ENCODE results near the gene MAPK8. TPM values are rescaled to one million over a fixed set of nuclear protein-coding genes. Genes with fewer than 3 reads are reported as not detected.

Gene MAPK8
- total and polyA plus RNA-seq, 9 of the 15 experiments (the other 6 are each of a cell fraction or from before 2014, with no cell fraction given), result 6.4 to 159 (median 71.0) TPM

DNA sequence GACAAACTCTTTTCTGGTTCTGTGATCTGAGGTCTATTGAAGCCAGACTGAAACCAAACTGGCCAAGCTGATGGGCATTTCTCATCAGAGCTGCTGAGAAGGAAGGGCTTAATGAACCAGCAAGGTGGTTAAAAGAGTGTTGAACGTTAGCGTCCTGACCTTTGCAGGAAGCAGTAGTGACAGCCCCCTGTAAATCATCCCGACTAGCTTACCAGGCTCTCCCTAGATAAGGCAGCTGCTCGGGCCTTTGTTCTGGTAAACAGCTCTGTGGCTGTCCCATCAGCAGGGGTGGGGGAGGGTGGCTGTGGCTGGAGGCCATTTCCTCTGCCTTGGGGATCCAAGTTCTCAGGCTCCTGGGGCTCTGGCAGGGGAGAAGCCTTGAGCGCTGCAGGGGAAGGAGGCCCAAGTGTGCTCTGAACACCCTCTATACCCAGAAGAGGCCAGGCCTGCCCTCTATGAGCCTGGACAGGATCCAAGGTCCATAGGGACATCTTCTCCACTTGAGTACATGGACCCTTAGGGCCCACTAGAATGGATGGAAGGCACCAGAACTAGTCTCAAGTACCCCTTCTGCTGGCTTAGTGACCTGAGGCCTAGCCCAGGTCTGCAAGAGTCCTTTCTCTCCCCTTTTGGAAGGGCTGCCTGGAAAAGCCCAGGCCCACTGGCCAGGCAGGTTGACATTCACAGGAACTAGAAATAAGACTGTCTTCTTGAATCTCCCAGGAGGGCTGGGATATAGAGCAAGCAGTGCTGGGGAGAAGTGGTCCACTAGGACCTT is 163.8 kb downstream of the MAPK8 start (continued):
- TF ChIP-seq PHTF2 (CRISPR knock-in tag; IDR thresholded peaks at IDR 0.05), result 0 out of 2 replicates have a peak, but pooled peaks have one; percentile 40
- no peak for TF ChIP-seq POLR3A (IDR thresholded peaks at IDR 0.05; ENCODE audit: borderline replicate concordance, extremely low read depth, insufficient read depth, insufficient read length)
- TF ChIP-seq, protein P1, sequence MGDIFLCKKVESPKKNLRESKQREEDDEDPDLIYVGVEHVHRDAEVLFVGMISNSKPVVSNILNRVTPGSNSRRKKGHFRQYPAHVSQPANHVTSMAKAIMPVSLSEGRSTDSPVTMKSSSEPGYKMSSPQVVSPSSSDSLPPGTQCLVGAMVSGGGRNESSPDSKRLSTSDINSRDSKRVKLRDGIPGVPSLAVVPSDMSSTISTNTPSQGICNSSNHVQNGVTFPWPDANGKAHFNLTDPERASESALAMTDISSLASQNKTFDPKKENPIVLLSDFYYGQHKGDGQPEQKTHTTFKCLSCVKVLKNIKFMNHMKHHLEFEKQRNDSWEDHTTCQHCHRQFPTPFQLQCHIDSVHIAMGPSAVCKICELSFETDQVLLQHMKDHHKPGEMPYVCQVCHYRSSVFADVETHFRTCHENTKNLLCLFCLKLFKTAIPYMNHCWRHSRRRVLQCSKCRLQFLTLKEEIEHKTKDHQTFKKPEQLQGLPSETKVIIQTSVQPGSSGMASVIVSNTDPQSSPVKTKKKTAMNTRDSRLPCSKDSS (IDR thresholded peaks at IDR 0.05; ENCODE audit: low read depth, partially characterized antibody), result no peak
- TF ChIP-seq NR2C1 (IDR thresholded peaks at IDR 0.05), result peak; percentile 92
- TF ChIP-seq NR2C1 (tag; IDR thresholded peaks at IDR 0.05), result peak; percentile 95
- TF ChIP-seq, protein P2, sequence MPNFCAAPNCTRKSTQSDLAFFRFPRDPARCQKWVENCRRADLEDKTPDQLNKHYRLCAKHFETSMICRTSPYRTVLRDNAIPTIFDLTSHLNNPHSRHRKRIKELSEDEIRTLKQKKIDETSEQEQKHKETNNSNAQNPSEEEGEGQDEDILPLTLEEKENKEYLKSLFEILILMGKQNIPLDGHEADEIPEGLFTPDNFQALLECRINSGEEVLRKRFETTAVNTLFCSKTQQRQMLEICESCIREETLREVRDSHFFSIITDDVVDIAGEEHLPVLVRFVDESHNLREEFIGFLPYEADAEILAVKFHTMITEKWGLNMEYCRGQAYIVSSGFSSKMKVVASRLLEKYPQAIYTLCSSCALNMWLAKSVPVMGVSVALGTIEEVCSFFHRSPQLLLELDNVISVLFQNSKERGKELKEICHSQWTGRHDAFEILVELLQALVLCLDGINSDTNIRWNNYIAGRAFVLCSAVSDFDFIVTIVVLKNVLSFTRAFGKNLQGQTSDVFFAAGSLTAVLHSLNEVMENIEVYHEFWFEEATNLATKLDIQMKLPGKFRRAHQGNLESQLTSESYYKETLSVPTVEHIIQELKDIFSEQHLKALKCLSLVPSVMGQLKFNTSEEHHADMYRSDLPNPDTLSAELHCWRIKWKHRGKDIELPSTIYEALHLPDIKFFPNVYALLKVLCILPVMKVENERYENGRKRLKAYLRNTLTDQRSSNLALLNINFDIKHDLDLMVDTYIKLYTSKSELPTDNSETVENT (CRISPR knock-in tag; IDR thresholded peaks at IDR 0.05), result peak; percentile 11; the same call in 1 of the 2 replicates
- peak; percentile 95 for TF ChIP-seq ZNF583 (CRISPR knock-in tag; IDR thresholded peaks at IDR 0.05)
- TF ChIP-seq, protein P3, sequence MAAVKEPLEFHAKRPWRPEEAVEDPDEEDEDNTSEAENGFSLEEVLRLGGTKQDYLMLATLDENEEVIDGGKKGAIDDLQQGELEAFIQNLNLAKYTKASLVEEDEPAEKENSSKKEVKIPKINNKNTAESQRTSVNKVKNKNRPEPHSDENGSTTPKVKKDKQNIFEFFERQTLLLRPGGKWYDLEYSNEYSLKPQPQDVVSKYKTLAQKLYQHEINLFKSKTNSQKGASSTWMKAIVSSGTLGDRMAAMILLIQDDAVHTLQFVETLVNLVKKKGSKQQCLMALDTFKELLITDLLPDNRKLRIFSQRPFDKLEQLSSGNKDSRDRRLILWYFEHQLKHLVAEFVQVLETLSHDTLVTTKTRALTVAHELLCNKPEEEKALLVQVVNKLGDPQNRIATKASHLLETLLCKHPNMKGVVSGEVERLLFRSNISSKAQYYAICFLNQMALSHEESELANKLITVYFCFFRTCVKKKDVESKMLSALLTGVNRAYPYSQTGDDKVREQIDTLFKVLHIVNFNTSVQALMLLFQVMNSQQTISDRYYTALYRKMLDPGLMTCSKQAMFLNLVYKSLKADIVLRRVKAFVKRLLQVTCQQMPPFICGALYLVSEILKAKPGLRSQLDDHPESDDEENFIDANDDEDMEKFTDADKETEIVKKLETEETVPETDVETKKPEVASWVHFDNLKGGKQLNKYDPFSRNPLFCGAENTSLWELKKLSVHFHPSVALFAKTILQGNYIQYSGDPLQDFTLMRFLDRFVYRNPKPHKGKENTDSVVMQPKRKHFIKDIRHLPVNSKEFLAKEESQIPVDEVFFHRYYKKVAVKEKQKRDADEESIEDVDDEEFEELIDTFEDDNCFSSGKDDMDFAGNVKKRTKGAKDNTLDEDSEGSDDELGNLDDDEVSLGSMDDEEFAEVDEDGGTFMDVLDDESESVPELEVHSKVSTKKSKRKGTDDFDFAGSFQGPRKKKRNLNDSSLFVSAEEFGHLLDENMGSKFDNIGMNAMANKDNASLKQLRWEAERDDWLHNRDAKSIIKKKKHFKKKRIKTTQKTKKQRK (IDR thresholded peaks at IDR 0.05; ENCODE audit: borderline replicate concordance, low read depth, low read length), result no peak
- no peak for TF ChIP-seq CHD4 (IDR thresholded peaks at IDR 0.05; ENCODE audit: insufficient read depth, insufficient replicate concordance, low read depth, low read length, poor library complexity, severe bottlenecking)
- peak; percentile 71; the same call in 1 of the 2 replicates for TF ChIP-seq ZNF586 (CRISPR knock-in tag; conservative IDR thresholded peaks at IDR 0.05)
- TF ChIP-seq ZNF324 (CRISPR knock-in tag; IDR thresholded peaks at IDR 0.05), result peak; percentile 52
- peak; percentile 39; the same call in 1 of the 2 replicates for TF ChIP-seq JUNB (CRISPR knock-in tag; conservative IDR thresholded peaks at IDR 0.05)
- TF ChIP-seq RBM15 (IDR thresholded peaks at IDR 0.05; ENCODE audit: insufficient read depth, low read length), result no peak
- TF ChIP-seq RUNX1 (IDR thresholded peaks at IDR 0.05; ENCODE audit: low read depth), result peak; percentile 62; the same call in 1 of the 2 replicates
- peak; percentile 75 for TF ChIP-seq ZBTB7A (IDR thresholded peaks at IDR 0.05; ENCODE audit: borderline replicate concordance, control insufficient read depth, low read depth, low read length)
- no peak for TF ChIP-seq PTBP1 (IDR thresholded peaks at IDR 0.05; ENCODE audit: low read depth, low read length)
- no peak for TF ChIP-seq CHD1 (IDR thresholded peaks at IDR 0.05; ENCODE audit: low read length)
- peak; percentile 12; the same call in 1 of the 2 replicates for TF ChIP-seq ZSCAN29 (IDR thresholded peaks at IDR 0.05)
- TF ChIP-seq, protein P4, sequence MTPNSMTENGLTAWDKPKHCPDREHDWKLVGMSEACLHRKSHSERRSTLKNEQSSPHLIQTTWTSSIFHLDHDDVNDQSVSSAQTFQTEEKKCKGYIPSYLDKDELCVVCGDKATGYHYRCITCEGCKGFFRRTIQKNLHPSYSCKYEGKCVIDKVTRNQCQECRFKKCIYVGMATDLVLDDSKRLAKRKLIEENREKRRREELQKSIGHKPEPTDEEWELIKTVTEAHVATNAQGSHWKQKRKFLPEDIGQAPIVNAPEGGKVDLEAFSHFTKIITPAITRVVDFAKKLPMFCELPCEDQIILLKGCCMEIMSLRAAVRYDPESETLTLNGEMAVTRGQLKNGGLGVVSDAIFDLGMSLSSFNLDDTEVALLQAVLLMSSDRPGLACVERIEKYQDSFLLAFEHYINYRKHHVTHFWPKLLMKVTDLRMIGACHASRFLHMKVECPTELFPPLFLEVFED (CRISPR knock-in tag; conservative IDR thresholded peaks at IDR 0.05), result peak; percentile 75

All from K562 (cell line).